ENCODE results near the gene CAMK2D.
A peak's percentile ranks its signal among the peaks of the same experiment; 100 is the strongest.

CAMK2D gene

GRCh38 chr4:113594231-113594556 lies 167.3 kb downstream of the CAMK2D start:
- DNase-seq = no peak

DNA sequence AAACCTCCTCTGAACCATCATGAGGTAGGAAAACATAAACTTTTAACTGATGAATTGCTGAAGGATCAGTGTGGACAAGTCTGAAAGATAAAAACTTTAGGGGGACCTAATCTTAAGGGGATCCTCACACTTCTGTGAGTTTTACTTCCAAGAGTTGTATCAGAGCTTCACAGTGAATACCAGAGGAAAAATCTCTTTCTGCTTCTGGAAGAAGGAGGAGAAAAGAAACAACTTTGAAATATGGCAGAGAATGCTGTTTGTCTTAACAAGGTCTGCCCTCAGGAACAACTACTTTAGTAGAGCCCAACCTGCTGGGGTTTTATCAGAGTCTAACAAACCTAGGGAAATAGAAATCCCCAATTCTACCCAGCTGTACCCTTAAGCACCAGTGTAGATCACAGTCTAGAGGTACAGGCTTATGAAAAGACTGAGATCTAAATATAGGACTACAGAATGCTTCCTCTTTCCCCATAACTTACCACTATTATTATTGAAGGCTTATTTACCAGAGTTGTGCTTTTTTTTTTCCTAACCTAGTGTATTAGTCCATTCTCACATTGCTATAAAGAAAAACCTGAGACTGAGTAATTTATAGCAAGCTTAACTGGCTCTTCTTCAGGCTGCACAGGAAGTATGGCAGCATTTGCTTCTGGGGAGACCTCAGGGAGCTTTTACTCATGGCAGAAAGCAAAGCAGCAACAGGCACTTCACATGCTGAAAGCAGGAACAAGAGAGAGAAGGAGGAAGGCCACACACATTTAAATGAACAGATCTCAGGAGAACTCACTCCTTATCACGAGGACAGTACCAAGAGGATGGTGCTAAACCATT lies 167.9 kb downstream of the CAMK2D start:
- no peak for DNase-seq

GRCh38 chr4:113591982-113592381 lies 169.6 kb downstream of the CAMK2D start:
- no peak for DNase-seq

DNA sequence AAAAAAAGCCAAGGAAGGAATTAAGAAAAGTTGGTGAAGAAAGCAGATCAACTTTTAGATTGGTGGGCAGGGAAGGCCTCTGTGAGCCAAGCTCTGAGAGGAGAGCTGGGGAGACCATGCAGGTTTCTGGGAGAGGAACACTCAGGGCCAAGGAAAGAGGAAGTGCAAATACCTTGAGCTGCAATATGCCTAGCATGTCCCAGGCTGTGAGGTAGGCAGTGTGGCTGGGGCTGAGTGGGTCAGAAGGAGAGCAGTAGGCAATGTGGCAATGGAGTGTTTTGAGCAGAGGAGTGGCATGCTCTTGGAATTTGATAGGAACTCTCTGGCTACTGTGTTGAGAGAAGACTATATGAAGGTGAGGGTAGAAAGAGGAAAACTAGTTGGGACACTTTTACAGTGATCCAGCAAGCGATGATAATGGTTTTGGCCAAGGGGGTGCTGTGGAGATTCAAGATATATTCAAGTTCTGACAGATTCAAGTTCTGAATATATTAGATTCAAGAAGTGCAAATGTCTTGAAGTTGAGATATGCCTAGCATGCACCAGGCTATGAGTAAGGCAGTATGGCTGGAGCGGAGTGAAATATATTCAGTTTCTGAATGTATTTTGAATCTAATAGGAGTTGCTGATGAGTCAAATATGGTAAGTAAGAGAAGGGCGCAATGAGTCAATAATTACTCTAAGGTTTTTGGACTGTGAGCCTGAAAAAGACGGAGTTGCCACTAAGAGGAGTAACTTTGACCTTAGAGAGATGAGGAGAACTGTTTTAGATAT lies 172.5 kb downstream of the CAMK2D start:
- no peak for DNase-seq

DNA sequence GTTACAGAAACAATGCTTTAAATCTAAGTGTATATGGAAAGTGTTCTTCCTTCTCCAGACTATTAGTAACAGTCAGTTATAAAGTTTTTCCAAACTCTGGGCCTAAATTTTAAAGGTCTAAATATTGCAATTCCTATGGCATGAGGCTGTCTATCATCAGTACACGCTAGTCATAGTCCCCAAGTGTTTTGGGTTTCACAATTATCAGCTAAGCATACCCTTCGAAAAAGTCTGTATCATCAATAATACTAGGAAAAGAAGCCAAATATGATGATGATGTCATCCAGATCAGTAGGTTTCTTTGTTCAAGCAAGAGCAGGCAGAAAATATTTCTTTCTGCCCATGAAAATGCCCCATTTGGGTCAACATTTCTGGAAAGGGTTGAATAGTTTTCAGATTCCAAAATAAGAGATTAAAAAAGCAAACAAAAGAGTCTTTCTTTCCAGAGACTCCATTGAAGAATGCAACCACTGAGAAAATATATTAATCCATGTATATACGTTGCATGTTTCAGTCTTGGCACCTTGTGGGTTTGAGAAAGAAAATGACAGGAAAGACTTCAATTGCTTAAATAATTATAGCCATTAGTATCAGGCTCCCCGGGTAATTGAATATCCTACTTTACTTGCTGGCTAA lies 173.8 kb downstream of the CAMK2D start:
- DNase-seq = no peak

GRCh38 chr4:113587156-113587555 lies 174.4 kb downstream of the CAMK2D start:
- no peak for DNase-seq

DNA sequence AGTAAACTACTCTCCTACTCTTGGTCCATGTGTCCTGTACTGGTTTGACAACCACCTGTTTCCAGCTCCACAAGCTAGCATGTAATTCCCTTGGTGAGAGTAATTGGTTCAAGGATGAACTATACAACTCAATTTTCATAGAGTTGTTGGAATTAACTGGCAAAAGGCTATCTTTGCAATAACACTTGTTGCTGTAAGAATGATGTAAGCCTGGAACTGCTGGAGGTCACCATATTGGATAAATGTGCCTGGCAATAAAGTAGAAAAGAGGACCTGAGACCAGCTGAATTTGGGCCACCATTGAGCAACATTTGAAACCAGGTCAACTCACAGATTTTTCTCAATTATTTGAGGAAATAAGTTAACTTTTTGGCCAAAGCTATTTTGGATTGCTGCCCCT lies 175.5 kb downstream of the CAMK2D start:
- peak in 1 of 3 donors; percentile 10 for DNase-seq

DNA sequence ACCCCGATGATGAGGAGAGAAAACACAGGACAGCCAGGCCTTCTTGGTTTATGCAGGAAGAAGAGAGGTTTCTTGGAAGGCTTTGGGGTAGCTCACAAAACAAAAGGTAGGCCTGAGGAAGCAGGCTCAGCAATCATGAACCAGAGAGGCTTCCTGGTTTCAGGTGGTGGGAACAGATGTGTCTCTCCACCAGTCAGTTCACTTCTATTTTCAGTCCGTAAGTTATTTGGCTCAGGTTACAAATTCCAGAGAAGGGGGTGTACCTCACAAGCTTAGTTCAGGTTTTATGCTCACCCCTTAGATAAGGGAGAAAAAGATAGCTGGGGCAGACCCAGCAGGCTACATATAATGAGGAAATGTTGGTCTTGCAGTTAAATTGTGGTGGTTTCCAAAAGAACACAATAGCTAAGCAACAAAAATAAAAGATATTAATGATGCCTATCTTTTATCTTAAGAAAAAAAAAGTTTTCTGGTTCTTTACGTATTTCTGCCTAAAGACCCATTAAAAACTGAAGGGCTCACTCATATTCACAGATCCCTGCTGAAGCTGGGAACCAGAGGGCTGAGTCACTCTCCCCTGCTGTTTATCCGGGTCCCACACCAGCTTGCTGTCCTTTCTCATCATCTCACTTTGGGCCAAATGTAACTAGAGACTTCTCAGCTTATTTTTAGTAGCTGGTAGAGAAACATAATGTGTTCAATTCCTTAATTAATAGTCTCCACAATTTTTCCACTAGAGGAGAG lies 177.0 kb downstream of the CAMK2D start:
- DNase-seq = no peak

DNA sequence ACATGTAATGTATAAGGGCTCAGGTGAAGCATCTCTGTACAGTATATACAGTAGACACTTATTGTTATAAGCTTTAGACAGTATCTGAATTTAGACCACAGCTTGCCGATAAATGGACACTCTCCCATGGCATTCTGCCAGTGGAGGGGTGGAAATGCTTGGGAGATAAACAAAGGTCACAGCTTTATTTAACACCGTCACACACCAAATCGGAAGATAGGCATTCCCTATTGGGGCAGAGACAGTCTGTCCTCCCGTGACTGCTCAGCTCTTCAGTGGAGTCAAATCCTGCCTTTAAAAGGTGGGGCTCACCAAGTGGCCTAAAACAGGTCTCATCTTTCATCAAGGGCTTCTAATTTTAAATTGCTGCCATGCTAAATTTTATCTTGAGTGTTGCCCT lies 178.8 kb downstream of the CAMK2D start:
- no peak for DNase-seq

- DNase-seq = no peak
Observed at GRCh38 chr4:113579360-113579759, 182.2 kb downstream of the CAMK2D start.

GRCh38 chr4:113576947-113577678 lies 184.4 kb downstream of the CAMK2D start:
- DNase-seq = no peak

DNA sequence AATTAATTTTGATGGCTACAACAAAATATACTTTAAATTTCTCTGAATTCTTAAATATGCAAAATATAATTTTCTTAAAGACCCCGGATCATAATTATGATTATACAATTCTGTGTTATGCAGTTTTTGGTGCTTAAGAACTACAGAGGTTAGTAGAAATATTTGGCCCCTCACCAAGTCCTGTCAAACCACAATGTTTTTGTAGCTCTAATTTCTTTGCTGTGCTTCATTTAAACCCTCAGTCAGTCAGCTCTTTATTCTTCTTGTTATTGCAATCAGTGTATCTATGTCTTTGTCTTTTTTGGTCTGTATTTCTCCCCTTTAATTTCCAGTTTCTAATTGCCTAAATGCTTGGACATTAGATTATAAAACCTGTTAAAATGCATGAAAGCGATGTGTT lies 186.1 kb downstream of the CAMK2D start:
- no peak for DNase-seq

- no peak for DNase-seq
Observed at GRCh38 chr4:113574636-113575103, 186.9 kb downstream of the CAMK2D start.

GRCh38 chr4:113572620-113573019 lies 188.9 kb downstream of the CAMK2D start:
- DNase-seq = no peak

DNA sequence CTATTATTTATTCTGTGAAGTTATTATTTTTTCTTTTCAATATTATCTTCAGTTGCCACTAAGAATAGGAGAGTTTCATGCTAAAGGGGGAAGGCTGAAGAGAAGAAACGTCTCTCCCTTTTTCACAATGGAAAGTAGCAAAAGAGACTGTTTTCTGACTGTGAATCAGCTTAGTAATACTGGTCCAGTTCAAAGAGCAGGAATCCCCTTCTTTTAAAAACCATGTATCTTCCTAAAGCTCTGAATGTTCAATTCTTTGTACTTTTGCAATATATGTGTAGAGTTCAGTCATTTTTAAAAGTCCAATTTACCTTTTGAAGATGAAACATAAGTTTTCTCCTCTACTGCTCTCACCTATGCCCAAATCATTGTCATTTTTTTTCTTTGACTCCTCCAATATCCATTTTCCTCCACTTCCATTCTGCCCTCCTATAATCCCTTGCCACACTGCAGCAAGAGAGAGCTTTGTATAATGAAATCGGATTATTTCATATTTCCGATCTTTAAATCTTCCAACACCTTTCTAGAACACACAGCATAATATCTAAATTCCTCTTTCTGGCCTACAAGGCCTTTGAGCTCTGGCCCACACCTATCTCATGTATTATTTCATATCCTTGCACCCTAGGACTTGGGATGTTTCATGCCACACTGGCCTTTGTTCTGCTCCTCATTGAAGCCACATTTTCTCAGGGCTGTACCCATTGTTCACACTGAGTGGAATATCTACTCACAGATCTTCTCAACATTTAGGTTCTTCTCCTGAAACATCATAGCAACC lies 195.3 kb downstream of the CAMK2D start:
- no peak for DNase-seq

GRCh38 chr4:113565702-113566012 lies 195.9 kb downstream of the CAMK2D start:
- DNase-seq = no peak

DNA sequence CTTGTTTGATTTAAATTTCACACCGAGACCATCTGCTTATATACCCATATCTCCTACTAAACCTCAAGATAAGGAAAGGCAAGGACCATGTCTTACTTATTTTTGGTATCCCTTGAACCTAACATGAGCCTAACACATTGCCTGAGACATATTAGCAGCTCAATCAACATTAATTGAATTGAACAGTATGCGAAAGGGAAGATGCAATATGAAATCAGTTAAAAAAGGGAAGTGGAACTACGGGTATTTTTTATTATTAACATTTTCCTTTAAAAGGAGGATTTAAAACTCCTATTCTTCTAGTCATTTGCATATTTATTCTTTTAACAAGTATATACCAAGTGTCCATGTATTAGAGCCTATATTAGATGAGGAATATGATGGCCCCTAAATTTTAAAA lies 197.0 kb downstream of the CAMK2D start:
- DNase-seq = peak in 2 of 3 donors; percentile 52 to 62

- DNase-seq = no peak
Observed at GRCh38 chr4:113563691-113564378, 197.7 kb downstream of the CAMK2D start.

GRCh38 chr4:113561758-113562157 lies 199.8 kb downstream of the CAMK2D start:
- no peak for DNase-seq

GRCh38 chr4:113561092-113561491 lies 200.4 kb downstream of the CAMK2D start:
- DNase-seq = no peak

DNA sequence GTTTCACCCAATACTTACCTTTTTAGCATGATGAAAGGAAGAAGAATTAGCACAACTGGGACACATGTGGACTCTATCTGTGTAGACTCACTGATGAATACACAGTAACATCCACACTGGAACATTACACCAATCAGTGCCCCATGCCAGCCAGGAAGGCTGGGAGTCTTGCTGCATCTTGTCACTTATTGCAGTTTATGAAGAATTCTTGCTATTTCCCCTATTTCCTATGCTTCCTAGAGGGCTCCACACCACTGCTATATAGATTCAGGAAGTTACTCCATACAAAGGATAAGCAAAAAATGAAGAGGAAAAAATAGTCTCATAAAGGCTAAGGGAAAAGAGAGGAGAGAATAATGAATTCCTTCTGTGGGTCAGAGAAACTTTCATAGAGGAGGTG lies 201.0 kb downstream of the CAMK2D start:
- DNase-seq = peak in 2 of 3 donors; percentile 14 to 29
